A673 (cell line): ENCODE results near the gene SPNS2. TPM values are rescaled to one million over a fixed set of nuclear protein-coding genes. Genes with fewer than 3 reads are reported as not detected.

Source experiments
- BruUV-seq: library from RNA; stranded (reverse); fragments of 400-500 nt; replicated peaks from 2 replicates; lab custom pipeline; 2021; lab: Mats Ljungman, UMichigan
- CTCF ChIA-PET: fragments of 300-600 bp; sonication (Branson Sonifier 250); formaldehyde crosslinking; loops from one replicate; lab custom pipeline; 2022; ENCODE audit warnings: antibody characterized with exemption; lab: Charles Lee
- POLR2A ChIA-PET: fragments of 300-600 bp; sonication (Branson Sonifier 250); formaldehyde crosslinking; loops from one replicate; lab custom pipeline; 2022; ENCODE audit warnings: antibody characterized with exemption; ENCODE audit not compliant: low non-redundant PET; lab: Charles Lee
- DNase-seq: peaks from one replicate; pipeline ENCODE4 v3.0.0-alpha.2; 2015; ENCODE audit warnings: low spot score
- H3K27ac ChIP-seq: fragments of 200-600 bp; sonication (generic); 2 replicates; pipeline ENCODE4 v1.5.1; 2016; ENCODE audit warnings: mixed run types, low read depth, mild to moderate bottlenecking, mixed read lengths, antibody characterized with exemption, low read length; ENCODE audit not compliant: poor library complexity, severe bottlenecking
- H3K27me3 ChIP-seq: fragments of 200-600 bp; sonication (generic); replicated peaks from 2 replicates; pipeline ENCODE4 v1.6.1; 2017; ENCODE audit warnings: mixed run types, low read depth, mild to moderate bottlenecking, mixed read lengths, antibody characterized with exemption, low read length; ENCODE audit not compliant: insufficient read depth, poor library complexity
- H3K36me3 ChIP-seq: fragments of 200-600 bp; sonication (generic); 2 replicates; pipeline ENCODE4 v1.6.1; 2016; ENCODE audit warnings: mixed run types, mild to moderate bottlenecking, mixed read lengths, antibody characterized with exemption, low read length; ENCODE audit not compliant: insufficient read depth, poor library complexity, severe bottlenecking
- H3K4me1 ChIP-seq: fragments of 200-600 bp; sonication (generic); 2 replicates; pipeline ENCODE4 v1.6.1; 2017; ENCODE audit warnings: mixed run types, mild to moderate bottlenecking, mixed read lengths, antibody characterized with exemption, low read length; ENCODE audit not compliant: insufficient read depth, poor library complexity, severe bottlenecking
- H3K4me3 ChIP-seq: fragments of 200-600 bp; sonication (generic); 2 replicates; pipeline ENCODE4 v1.5.1; 2016; ENCODE audit warnings: low read depth, mixed run types, mild to moderate bottlenecking, mixed read lengths, low read length; ENCODE audit not compliant: poor library complexity, severe bottlenecking
- H3K9me3 ChIP-seq: fragments of 200-600 bp; sonication (generic); 2 replicates; pipeline ENCODE4 v1.6.1; 2016; ENCODE audit warnings: mixed run types, low read depth, mild to moderate bottlenecking, mixed read lengths, antibody characterized with exemption, low read length; ENCODE audit not compliant: poor library complexity, severe bottlenecking
- CTCF ChIP-seq: fragments of 300-800, 200-600 bp; sonication (generic); conservative IDR thresholded peaks from 2 replicates; pipeline ENCODE4 v1.5.1; 2017; ENCODE audit warnings: low read depth, mild to moderate bottlenecking, antibody characterized with exemption, low read length, moderate library complexity, mixed read lengths
- EZH2 ChIP-seq: fragments of 200-600 bp; sonication (generic); IDR thresholded peaks from 2 replicates; pipeline ENCODE4 v1.6.1; 2017; ENCODE audit warnings: borderline replicate concordance, low read depth, mild to moderate bottlenecking, mixed read lengths, antibody characterized with exemption, low read length; ENCODE audit not compliant: poor library complexity, severe bottlenecking
- intact Hi-C: fragments of 100-400 bp; cut with micrococcal nuclease; formaldehyde crosslinking; loops from one replicate; pipeline ENCODE4 v1.10.0; 2022; ENCODE audit not compliant: unreplicated experiment
- total RNA-seq: library from RNA; stranded (reverse); gene quantifications from 2 replicates; pipeline ENCODE4 v1.2.3, GENCODE V29; 2021

Gene SPNS2
- total RNA-seq, 1 experiment from 2014 or later: not detected

GRCh38 chr17:4554441-4554996, 55.8 kb downstream of the SPNS2 start:
- no peak for DNase-seq
- Histone ChIP-seq H3K36me3 (peaks cover 46% of the 10 kb centered on the region), H3K27me3 (no peaks in the 10 kb centered on the region), H3K4me1 (peaks cover 6% of the 10 kb centered on the region), H3K27ac (peak overlapping the region; percentile 66), H3K9me3 (no peaks in the 10 kb centered on the region), H3K4me3 (peak overlapping the region; percentile 91)
- intact Hi-C loops: no loop called here
- BruUV-seq: no TSS peak
- ChIA-PET CTCF (interaction anchor here (1.3 kb wide), 1 partner anchor 12 kb away, joined by 8 read pairs; no protein-coding TSS in a partner anchor), POLR2A (no interaction called here)
- TF ChIP-seq CTCF: no peak
- TF ChIP-seq EZH2: no peak

- ChIA-PET CTCF (interaction anchor here (0.6 to 1.0 kb wide), 2 partner anchors 72 to 405 kb away, joined by 4 to 6 read pairs; no protein-coding TSS in a partner anchor), POLR2A (no interaction called here)
- peaks cover 39% of the 10 kb centered on the region for H3K36me3 ChIP-seq
- TF ChIP-seq EZH2 (no peak), CTCF (peak; percentile 48)
- TSS peak; percentile 37 for BruUV-seq
- no peaks in the 10 kb centered on the region for H3K9me3 ChIP-seq
- H3K4me3 ChIP-seq: peak within 1 kb of the TSS; percentile 91
- peak; percentile 98 for DNase-seq
- peaks cover 6% of the 10 kb centered on the region for H3K4me1 ChIP-seq
- intact Hi-C loops: no loop called here
- H3K27ac ChIP-seq: peak within 1 kb of the TSS; percentile 71
- no peaks in the 10 kb centered on the region for H3K27me3 ChIP-seq
Observed at GRCh38 chr17:4554997-4555799, 56.5 kb downstream of the SPNS2 start, which contains the start of gene MYBBP1A. TSS of gene MYBBP1A (minus strand) at chr17:4555384. CDS start at chr17:4555324, 60 bp downstream.

GRCh38 chr17:4555873-4556759, 57.4 kb downstream of the SPNS2 start:
- Histone ChIP-seq H3K4me1 (peaks cover 6% of the 10 kb centered on the region), H3K9me3 (no peaks in the 10 kb centered on the region), H3K27ac (peak overlapping the region; percentile 71), H3K4me3 (peak overlapping the region; percentile 91), H3K27me3 (no peaks in the 10 kb centered on the region), H3K36me3 (peaks cover 30% of the 10 kb centered on the region)
- TF ChIP-seq EZH2 (no peak), CTCF (no peak)
- ChIA-PET POLR2A (no interaction called here), CTCF (interaction anchor here (1.0 to 1.8 kb wide), 2 partner anchors 10 to 71 kb away, joined by 5 to 6 read pairs; no protein-coding TSS in a partner anchor)
- DNase-seq: no peak
- intact Hi-C loops: no loop called here
- BruUV-seq: no TSS peak
